ENCODE results near the gene LPIN1.

DNA sequence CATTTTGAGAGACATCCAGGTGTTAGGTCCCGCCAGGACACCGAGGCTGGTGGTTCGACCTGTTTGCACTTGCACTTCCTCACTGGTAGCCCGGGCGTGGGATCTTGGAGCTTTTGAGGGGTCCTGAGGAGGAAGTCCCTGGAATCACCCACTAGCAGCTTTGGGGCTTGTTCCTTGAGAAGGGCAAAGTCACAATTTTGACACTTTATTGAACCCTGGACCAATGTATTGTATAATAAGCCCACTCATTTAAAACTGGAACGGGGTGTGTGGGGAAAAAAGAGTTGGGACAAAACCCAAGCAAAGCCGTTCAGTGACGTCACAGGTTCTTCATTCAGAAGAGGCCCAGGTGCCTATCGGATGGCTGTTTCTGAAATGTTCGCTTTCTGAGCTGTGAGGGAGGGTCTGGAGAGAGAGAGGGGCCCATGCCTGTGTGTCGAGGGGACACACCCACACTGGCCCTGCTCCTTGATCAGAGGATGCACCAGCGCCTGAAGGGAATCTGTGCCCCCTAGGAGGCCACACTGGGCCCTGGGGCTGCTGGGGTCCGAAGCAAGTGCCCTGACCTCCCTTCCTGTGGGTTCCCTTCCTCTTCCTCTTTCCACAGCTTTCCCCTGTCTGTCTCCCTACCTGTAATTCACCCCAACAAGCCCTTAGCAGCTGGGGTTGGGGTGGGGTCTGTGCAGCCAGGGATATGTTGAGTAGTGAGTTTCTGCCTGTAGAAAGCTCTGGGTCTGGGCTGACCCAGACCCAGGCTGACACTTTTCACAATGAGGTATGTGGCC is 2.6 kb downstream of the LPIN1 start:
- TF ChIP-seq SP2 (CRISPR knock-in tag; IDR thresholded peaks at IDR 0.05) (no peak), EZH2 (conservative IDR thresholded peaks at IDR 0.05; ENCODE audit: low read depth, low read length) (no peak), ZSCAN20 (CRISPR knock-in tag; IDR thresholded peaks at IDR 0.05; ENCODE audit: borderline replicate concordance) (no peak), NFIC (IDR thresholded peaks at IDR 0.05; ENCODE audit: low read length) (no peak), HMG20B (CRISPR knock-in tag; conservative IDR thresholded peaks at IDR 0.05) (no peak), ZEB1 (IDR thresholded peaks at IDR 0.05; ENCODE audit: insufficient replicate concordance, low read depth) (no peak), RBM39 (IDR thresholded peaks at IDR 0.05; ENCODE audit: low read depth, low read length, poor library complexity, severe bottlenecking) (no peak), EP300 (IDR thresholded peaks at IDR 0.05; ENCODE audit: low read depth in 2 of 2, low read length in 2 of 2) (no peak), EP300 (CRISPR knock-in tag; IDR thresholded peaks at IDR 0.05; ENCODE audit: borderline replicate concordance) (no peak), NFIB (CRISPR knock-in tag; IDR thresholded peaks at IDR 0.05; ENCODE audit: borderline replicate concordance) (no peak), SETDB1 (CRISPR knock-in tag; IDR thresholded peaks at IDR 0.05; ENCODE audit: borderline replicate concordance) (no peak), HDAC2 (CRISPR knock-in tag; IDR thresholded peaks at IDR 0.05) (no peak)
- TF ChIP-seq, protein P1, sequence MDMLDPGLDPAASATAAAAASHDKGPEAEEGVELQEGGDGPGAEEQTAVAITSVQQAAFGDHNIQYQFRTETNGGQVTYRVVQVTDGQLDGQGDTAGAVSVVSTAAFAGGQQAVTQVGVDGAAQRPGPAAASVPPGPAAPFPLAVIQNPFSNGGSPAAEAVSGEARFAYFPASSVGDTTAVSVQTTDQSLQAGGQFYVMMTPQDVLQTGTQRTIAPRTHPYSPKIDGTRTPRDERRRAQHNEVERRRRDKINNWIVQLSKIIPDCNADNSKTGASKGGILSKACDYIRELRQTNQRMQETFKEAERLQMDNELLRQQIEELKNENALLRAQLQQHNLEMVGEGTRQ (IDR thresholded peaks at IDR 0.05; ENCODE audit: low read depth, low read length) = no peak
- TF ChIP-seq, protein P1 (CRISPR knock-in tag; IDR thresholded peaks at IDR 0.05; ENCODE audit: borderline replicate concordance) = no peak
- TF ChIP-seq, protein P2, sequence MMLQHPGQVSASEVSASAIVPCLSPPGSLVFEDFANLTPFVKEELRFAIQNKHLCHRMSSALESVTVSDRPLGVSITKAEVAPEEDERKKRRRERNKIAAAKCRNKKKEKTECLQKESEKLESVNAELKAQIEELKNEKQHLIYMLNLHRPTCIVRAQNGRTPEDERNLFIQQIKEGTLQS (CRISPR knock-in tag; IDR thresholded peaks at IDR 0.05) = no peak
- TF ChIP-seq, protein P3, sequence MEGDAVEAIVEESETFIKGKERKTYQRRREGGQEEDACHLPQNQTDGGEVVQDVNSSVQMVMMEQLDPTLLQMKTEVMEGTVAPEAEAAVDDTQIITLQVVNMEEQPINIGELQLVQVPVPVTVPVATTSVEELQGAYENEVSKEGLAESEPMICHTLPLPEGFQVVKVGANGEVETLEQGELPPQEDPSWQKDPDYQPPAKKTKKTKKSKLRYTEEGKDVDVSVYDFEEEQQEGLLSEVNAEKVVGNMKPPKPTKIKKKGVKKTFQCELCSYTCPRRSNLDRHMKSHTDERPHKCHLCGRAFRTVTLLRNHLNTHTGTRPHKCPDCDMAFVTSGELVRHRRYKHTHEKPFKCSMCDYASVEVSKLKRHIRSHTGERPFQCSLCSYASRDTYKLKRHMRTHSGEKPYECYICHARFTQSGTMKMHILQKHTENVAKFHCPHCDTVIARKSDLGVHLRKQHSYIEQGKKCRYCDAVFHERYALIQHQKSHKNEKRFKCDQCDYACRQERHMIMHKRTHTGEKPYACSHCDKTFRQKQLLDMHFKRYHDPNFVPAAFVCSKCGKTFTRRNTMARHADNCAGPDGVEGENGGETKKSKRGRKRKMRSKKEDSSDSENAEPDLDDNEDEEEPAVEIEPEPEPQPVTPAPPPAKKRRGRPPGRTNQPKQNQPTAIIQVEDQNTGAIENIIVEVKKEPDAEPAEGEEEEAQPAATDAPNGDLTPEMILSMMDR (CRISPR knock-in tag; IDR thresholded peaks at IDR 0.05) = no peak
